BJ (cell line): ENCODE data around the gene LRRC74A. TPM values are rescaled to one million over a fixed set of nuclear protein-coding genes. Genes with fewer than 3 reads are reported as not detected.

Experiments
- CTCF ChIA-PET: fragments of 350-600 bp; formaldehyde crosslinking; extraction: SDS; loops from one replicate; lab custom pipeline; 2021; ENCODE audit warnings: antibody characterized with exemption, inconsistent platforms; lab: Yijun Ruan, JAX
- POLR2A ChIA-PET: fragments of 300-600 bp; sonication (Branson Sonifier 250); formaldehyde crosslinking; extraction: SDS; loops from one replicate; lab custom pipeline; 2021; ENCODE audit warnings: antibody characterized with exemption; lab: Charles Lee
- DNase-seq: peaks from one replicate; pipeline ENCODE4 v3.0.0-alpha.2; 2011; ENCODE audit warnings: low read depth
- H3K27me3 ChIP-seq: 2 replicates; pipeline ENCODE4 v1.6.0; 2011; ENCODE audit warnings: low read length; ENCODE audit not compliant: control insufficient read depth, insufficient read depth
- H3K36me3 ChIP-seq: 2 replicates; pipeline ENCODE4 v1.5.1; 2011; ENCODE audit warnings: low read length; ENCODE audit not compliant: control insufficient read depth, insufficient read depth
- H3K4me3 ChIP-seq: 2 replicates; pipeline ENCODE4 v1.5.1; 2011; ENCODE audit warnings: low read depth, mild to moderate bottlenecking, control low read depth, low read length
- CTCF ChIP-seq: IDR thresholded peaks from 2 replicates; pipeline ENCODE4 v1.5.1; 2011; ENCODE audit warnings: low read depth, mild to moderate bottlenecking, control low read depth, inconsistent platforms, low read length, moderate library complexity; ENCODE audit not compliant: insufficient read depth
- polyA plus RNA-seq: library from polyadenylated mRNA; depleted of rRNA; stranded (reverse); fragments of >200 nt; gene quantifications from 2 replicates; pipeline ENCODE4 v1.2.3, GENCODE V29; 2011

LRRC74A gene
- polyA plus RNA-seq, 1 experiment: not detected

GRCh38 chr14:76867516-76868453, 41.6 kb downstream of the LRRC74A start:
- CTCF ChIA-PET: interaction anchor here (0.9 to 12.1 kb wide), 4 partner anchors 8 to 345 kb away, joined by 3 to 396 read pairs (median 3); no protein-coding TSS in a partner anchor
- no peak for DNase-seq
- TF ChIP-seq CTCF: no peak
- POLR2A ChIA-PET: interaction anchor here (0.6 kb wide), 1 partner anchor 209 kb away, joined by 4 read pairs; no protein-coding TSS in a partner anchor
- H3K36me3 ChIP-seq: no peaks in the 10 kb centered on the region
- peaks cover 7% of the 10 kb centered on the region for H3K27me3 ChIP-seq
- no peak overlapping the region for H3K4me3 ChIP-seq

GRCh38 chr14:76868454-76869170, 42.4 kb downstream of the LRRC74A start:
- CTCF ChIA-PET: interaction anchor here (1.1 to 12.1 kb wide), 4 partner anchors 7 to 204 kb away, joined by 3 to 396 read pairs (median 3); no protein-coding TSS in a partner anchor
- Histone ChIP-seq H3K36me3 (no peaks in the 10 kb centered on the region), H3K27me3 (peaks cover 7% of the 10 kb centered on the region), H3K4me3 (no peak overlapping the region)
- TF ChIP-seq CTCF: no peak
- POLR2A ChIA-PET: interaction anchor here (0.6 kb wide), 1 partner anchor 209 kb away, joined by 4 read pairs; no protein-coding TSS in a partner anchor
- no peak for DNase-seq

GRCh38 chr14:76870166-76870565, 44.0 kb downstream of the LRRC74A start:
- Histone ChIP-seq H3K36me3 (no peaks in the 10 kb centered on the region), H3K4me3 (no peak overlapping the region), H3K27me3 (peaks cover 7% of the 10 kb centered on the region)
- TF ChIP-seq CTCF: peak; percentile 32
- ChIA-PET CTCF (interaction anchor here (0.9 to 12.2 kb wide), 4 partner anchors 10 to 220 kb away, joined by 3 to 396 read pairs (median 168); partner anchors contain the start of gene CIPC), POLR2A (no interaction called here)
- DNase-seq: no peak

GRCh38 chr14:76872796-76873432, 46.7 kb downstream of the LRRC74A start:
- Histone ChIP-seq H3K27me3 (peaks cover 5% of the 10 kb centered on the region; the same call in 1 of the 2 replicates), H3K4me3 (no peak overlapping the region), H3K36me3 (no peaks in the 10 kb centered on the region)
- POLR2A ChIA-PET: no interaction called here
- peak; percentile 84 for TF ChIP-seq CTCF
- no peak for DNase-seq
- CTCF ChIA-PET: interaction anchor here (0.6 to 12.2 kb wide), 32 partner anchors 9 to 515 kb away, joined by 3 to 396 read pairs (median 6); partner anchors contain the start of genes ANGEL1, CIPC and ZDHHC22
